ENCODE measurements around the gene GLRX2. TPM values are rescaled to one million over a fixed set of nuclear protein-coding genes. Genes with fewer than 3 reads are reported as not detected.

GLRX2 gene
- total RNA-seq, 2 experiments from 2014 or later = 11.0 to 24.0 TPM

- H3K9me3 ChIP-seq (ENCODE audit: low read length) = no peaks in the 10 kb centered on the region
- H4K20me1 ChIP-seq (ENCODE audit: insufficient read depth, low read length) = peaks cover 15% of the 10 kb centered on the region; the same call in 1 of the 2 replicates
- BruUV-seq (replicated peaks) = no TSS peak
- intact Hi-C loops (cut with micrococcal nuclease; ENCODE audit: unreplicated experiment) = no loop called here
- peaks cover 27% of the 10 kb centered on the region for H3K4me1 ChIP-seq (ENCODE audit: insufficient read depth, low read length, poor library complexity, severe bottlenecking)
- CTCF ChIA-PET (ENCODE audit: unreplicated experiment) = interaction anchor here (0.6 to 1.1 kb wide), 2 partner anchors 33 to 479 kb away, joined by 3 to 4 read pairs; no protein-coding TSS in a partner anchor
- H3K27ac ChIP-seq (ENCODE audit: low read depth, low read length, poor library complexity, severe bottlenecking) = peak overlapping the region; percentile 38
- H3K79me2 ChIP-seq (ENCODE audit: insufficient read depth, low read depth, low read length) = peaks cover 82% of the 10 kb centered on the region
- peak overlapping the region; percentile 18 for H3K4me3 ChIP-seq (ENCODE audit: low read depth, low read length, poor library complexity, severe bottlenecking)
- POLR2A ChIA-PET = interaction anchor here (0.6 to 2.7 kb wide), 5 partner anchors 11 to 443 kb away, joined by 3 to 19 read pairs (median 4); partner anchors contain the start of genes RO60 and UCHL5
- H3K4me2 ChIP-seq (ENCODE audit: low read length) = peak overlapping the region; percentile 45
- DNase-seq (ENCODE audit: low spot score) = peak; percentile 38
- H3K9me2 ChIP-seq (ENCODE audit: insufficient read depth, low read length) = no peaks in the 10 kb centered on the region
- H3K36me3 ChIP-seq (ENCODE audit: insufficient read depth, low read length) = peaks cover 39% of the 10 kb centered on the region
- peak overlapping the region; percentile 52; the same call in 1 of the 2 replicates for H2AFZ ChIP-seq (ENCODE audit: low read length)
- no peak for TF ChIP-seq EZH2phosphoT487 (IDR thresholded peaks at IDR 0.05; ENCODE audit: borderline replicate concordance, low read depth, low read length)
- TF ChIP-seq, protein P1, sequence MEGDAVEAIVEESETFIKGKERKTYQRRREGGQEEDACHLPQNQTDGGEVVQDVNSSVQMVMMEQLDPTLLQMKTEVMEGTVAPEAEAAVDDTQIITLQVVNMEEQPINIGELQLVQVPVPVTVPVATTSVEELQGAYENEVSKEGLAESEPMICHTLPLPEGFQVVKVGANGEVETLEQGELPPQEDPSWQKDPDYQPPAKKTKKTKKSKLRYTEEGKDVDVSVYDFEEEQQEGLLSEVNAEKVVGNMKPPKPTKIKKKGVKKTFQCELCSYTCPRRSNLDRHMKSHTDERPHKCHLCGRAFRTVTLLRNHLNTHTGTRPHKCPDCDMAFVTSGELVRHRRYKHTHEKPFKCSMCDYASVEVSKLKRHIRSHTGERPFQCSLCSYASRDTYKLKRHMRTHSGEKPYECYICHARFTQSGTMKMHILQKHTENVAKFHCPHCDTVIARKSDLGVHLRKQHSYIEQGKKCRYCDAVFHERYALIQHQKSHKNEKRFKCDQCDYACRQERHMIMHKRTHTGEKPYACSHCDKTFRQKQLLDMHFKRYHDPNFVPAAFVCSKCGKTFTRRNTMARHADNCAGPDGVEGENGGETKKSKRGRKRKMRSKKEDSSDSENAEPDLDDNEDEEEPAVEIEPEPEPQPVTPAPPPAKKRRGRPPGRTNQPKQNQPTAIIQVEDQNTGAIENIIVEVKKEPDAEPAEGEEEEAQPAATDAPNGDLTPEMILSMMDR (conservative IDR thresholded peaks at IDR 0.05; ENCODE audit: low read length) = peak; percentile 79
Measured at GRCh38 chr1:193069748-193070385, 35.3 kb downstream of the GLRX2 start.

GRCh38 chr1:193068013-193068412, 37.2 kb downstream of the GLRX2 start:
- peaks cover 97% of the 10 kb centered on the region for H3K79me2 ChIP-seq (ENCODE audit: insufficient read depth, low read depth, low read length)
- no TSS peak for BruUV-seq (replicated peaks)
- peaks cover 38% of the 10 kb centered on the region for H3K36me3 ChIP-seq (ENCODE audit: insufficient read depth, low read length)
- TF ChIP-seq, protein P1 (conservative IDR thresholded peaks at IDR 0.05; ENCODE audit: low read length) = no peak
- no peak for TF ChIP-seq EZH2phosphoT487 (IDR thresholded peaks at IDR 0.05; ENCODE audit: borderline replicate concordance, low read depth, low read length)
- peaks cover 28% of the 10 kb centered on the region; the same call in 1 of the 2 replicates for H4K20me1 ChIP-seq (ENCODE audit: insufficient read depth, low read length)
- no peak for DNase-seq (ENCODE audit: low spot score)
- CTCF ChIA-PET (ENCODE audit: unreplicated experiment) = no interaction called here
- H3K4me2 ChIP-seq (ENCODE audit: low read length) = no peak overlapping the region
- intact Hi-C loops (cut with micrococcal nuclease; ENCODE audit: unreplicated experiment) = no loop called here
- no peak overlapping the region for H2AFZ ChIP-seq (ENCODE audit: low read length)
- no peaks in the 10 kb centered on the region for H3K9me2 ChIP-seq (ENCODE audit: insufficient read depth, low read length)
- H3K4me1 ChIP-seq (ENCODE audit: insufficient read depth, low read length, poor library complexity, severe bottlenecking) = peaks cover 30% of the 10 kb centered on the region
- peaks cover 2% of the 10 kb centered on the region; the same call in 1 of the 2 replicates for H3K9me3 ChIP-seq (ENCODE audit: low read length)
- H3K4me3 ChIP-seq (ENCODE audit: low read depth, low read length, poor library complexity, severe bottlenecking) = no peak overlapping the region
- H3K27ac ChIP-seq (ENCODE audit: low read depth, low read length, poor library complexity, severe bottlenecking) = no peak overlapping the region
- POLR2A ChIA-PET = interaction anchor here (1.4 kb wide), 1 partner anchor 9 kb away, joined by 4 read pairs; the partner anchor contains the start of genes RO60 and UCHL5

DNA sequence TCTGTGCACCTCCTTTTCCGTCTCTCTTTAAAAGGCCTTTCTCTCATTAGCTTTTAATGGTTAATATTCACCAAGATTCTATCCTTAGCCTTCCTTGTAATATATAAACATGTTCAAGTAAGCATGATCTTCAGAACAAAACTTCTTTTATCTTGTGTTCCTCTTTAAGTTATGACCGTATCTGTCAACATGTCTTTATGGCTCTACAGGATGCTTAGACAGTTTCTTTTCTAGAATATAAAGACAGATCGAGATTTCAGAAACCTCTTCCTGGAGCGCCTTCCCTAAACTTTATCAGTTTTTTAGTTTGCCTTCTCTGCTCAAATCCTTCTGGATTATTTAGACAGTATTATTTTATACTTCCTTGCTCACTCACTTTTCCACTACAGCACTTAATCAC, 38.6 kb downstream of the GLRX2 start:
- Histone ChIP-seq H3K27ac (ENCODE audit: low read depth, low read length, poor library complexity, severe bottlenecking) (no peak overlapping the region), H3K36me3 (ENCODE audit: insufficient read depth, low read length) (peaks cover 37% of the 10 kb centered on the region), H3K9me2 (ENCODE audit: insufficient read depth, low read length) (no peaks in the 10 kb centered on the region), H3K79me2 (ENCODE audit: insufficient read depth, low read depth, low read length) (peaks cover 97% of the 10 kb centered on the region), H3K4me1 (ENCODE audit: insufficient read depth, low read length, poor library complexity, severe bottlenecking) (peaks cover 33% of the 10 kb centered on the region), H3K9me3 (ENCODE audit: low read length) (peaks cover 8% of the 10 kb centered on the region; the same call in 1 of the 2 replicates), H4K20me1 (ENCODE audit: insufficient read depth, low read length) (peaks cover 29% of the 10 kb centered on the region; the same call in 1 of the 2 replicates), H3K4me3 (ENCODE audit: low read depth, low read length, poor library complexity, severe bottlenecking) (no peak overlapping the region), H3K4me2 (ENCODE audit: low read length) (peak overlapping the region; percentile 29; the same call in 1 of the 2 replicates), H2AFZ (ENCODE audit: low read length) (no peak overlapping the region)
- intact Hi-C loops (cut with micrococcal nuclease; ENCODE audit: unreplicated experiment) = no loop called here
- no peak for TF ChIP-seq EZH2phosphoT487 (IDR thresholded peaks at IDR 0.05; ENCODE audit: borderline replicate concordance, low read depth, low read length)
- TF ChIP-seq, protein P1 (conservative IDR thresholded peaks at IDR 0.05; ENCODE audit: low read length) = no peak
- ChIA-PET CTCF (ENCODE audit: unreplicated experiment) (no interaction called here), POLR2A (interaction anchor here (0.9 to 1.2 kb wide), 2 partner anchors 51 to 56 kb away, joined by 3 to 6 read pairs; no protein-coding TSS in a partner anchor)
- no peak for DNase-seq (ENCODE audit: low spot score)
- no TSS peak for BruUV-seq (replicated peaks)

Data from OCI-LY7 (cell line).